SK-N-SH (cell line): ENCODE results near the gene FFAR3. TPM values are rescaled to one million over a fixed set of nuclear protein-coding genes. Genes with fewer than 3 reads are reported as not detected.

Experiments
- CTCF ChIA-PET: fragments of 300-600, 350-600 bp; formaldehyde crosslinking; extraction: SDS; loops from one replicate; lab custom pipeline; 2021; lab: Yijun Ruan, JAX
- POLR2A ChIA-PET: fragments of 350-600 bp; sonication (Branson Sonifier 250); formaldehyde crosslinking; extraction: SDS; loops from one replicate; lab custom pipeline; 2020; ENCODE audit warnings: antibody characterized with exemption, inconsistent platforms; lab: Yijun Ruan, JAX
- DNase-seq: peaks from one replicate; pipeline ENCODE4 v3.0.0; 2012
- H2AFZ ChIP-seq: fragments of 200-600 bp; sonication (generic); 2 replicates; pipeline ENCODE4 v1.8.1; 2016; ENCODE audit warnings: antibody characterized with exemption, mild to moderate bottlenecking, low read depth
- H3F3A ChIP-seq: fragments of 200-600 bp; sonication (generic); replicated peaks from 2 replicates; pipeline ENCODE3; 2016; ENCODE audit warnings: antibody characterized with exemption, mild to moderate bottlenecking; ENCODE audit not compliant: insufficient read depth
- H3K27ac ChIP-seq, 2 experiments: fragments of 200-500 bp in 1 of 2; fragments of 200-600 bp in 1 of 2; sonication (Bioruptor generic) in 1 of 2; sonication (generic), shearing (Covaris generic) in 1 of 2; 2 replicates each; pipeline versions ENCODE4 v1.5.1 to v1.6.1; 2014 to 2016; ENCODE audit warnings: low read depth in 2 of 2, inconsistent platforms in 1 of 2, low read length in 1 of 2, mild to moderate bottlenecking in 1 of 2, mixed read lengths in 1 of 2
- H3K27me3 ChIP-seq: fragments of 200-600 bp; sonication (generic), shearing (Covaris generic); 2 replicates; pipeline ENCODE4 v1.6.1; 2016; ENCODE audit warnings: mixed run types; ENCODE audit not compliant: insufficient read depth
- H3K36me3 ChIP-seq, 2 experiments: fragments of 200-500 bp in 1 of 2; fragments of 200-600 bp in 1 of 2; sonication (Bioruptor generic) in 1 of 2; sonication (generic) in 1 of 2; replicated peaks in 1 of 2; 2 replicates each; pipeline versions ENCODE3 to v1.5.1; 2014 to 2016; ENCODE audit warnings: low read length in 1 of 2, mild to moderate bottlenecking in 1 of 2; ENCODE audit not compliant: insufficient read depth in 2 of 2, control insufficient read depth in 1 of 2
- H3K4me1 ChIP-seq, 2 experiments: fragments of 200-500 bp in 1 of 2; fragments of 200-600 bp in 1 of 2; sonication (Bioruptor generic) in 1 of 2; sonication (generic), shearing (Covaris generic) in 1 of 2; 2 replicates each; pipeline versions ENCODE4 v1.5.1 to v1.6.1; 2014 to 2016; ENCODE audit warnings: low read depth in 1 of 2, low read length in 1 of 2, mixed run types in 1 of 2; ENCODE audit not compliant: insufficient read depth in 2 of 2, control insufficient read depth in 1 of 2
- H3K4me2 ChIP-seq: fragments of 200-600 bp; sonication (generic), shearing (Covaris generic); 2 replicates; pipeline ENCODE4 v1.6.1; 2017; ENCODE audit warnings: mixed run types
- H3K4me3 ChIP-seq, 2 experiments: fragments of 200-500 bp in 1 of 2; fragments of 200-600 bp in 1 of 2; sonication (Bioruptor generic) in 1 of 2; sonication (generic), shearing (Covaris generic) in 1 of 2; 2 replicates each; pipeline versions ENCODE4 v1.5.1 to v1.8.1; 2014 to 2016; ENCODE audit warnings: low read depth in 2 of 2, inconsistent platforms in 1 of 2, low read length in 1 of 2, mild to moderate bottlenecking in 1 of 2, mixed read lengths in 1 of 2, moderate library complexity in 1 of 2
- H3K79me2 ChIP-seq: fragments of 200-600 bp; sonication (generic); 2 replicates; pipeline ENCODE4 v1.8.1; 2017; ENCODE audit warnings: mild to moderate bottlenecking; ENCODE audit not compliant: insufficient read depth
- H3K9ac ChIP-seq: fragments of 200-600 bp; sonication (generic); 2 replicates; pipeline ENCODE4 v1.6.1; 2017; ENCODE audit warnings: mixed run types
- H3K9me2 ChIP-seq: fragments of 200-600 bp; sonication (generic); 2 replicates; pipeline ENCODE4 v1.6.1; 2017; ENCODE audit warnings: mixed run types
- H3K9me3 ChIP-seq: fragments of 200-600 bp; sonication (generic); 2 replicates; pipeline ENCODE4 v1.6.1; 2017; ENCODE audit warnings: mixed run types, mild to moderate bottlenecking, moderate library complexity
- H4K20me1 ChIP-seq: fragments of 200-600 bp; sonication (generic); 2 replicates; pipeline ENCODE4 v1.6.1; 2017; ENCODE audit warnings: mild to moderate bottlenecking, mixed run types; ENCODE audit not compliant: insufficient read depth
- CHD2 ChIP-seq: fragments of 150-350 bp; IDR thresholded peaks from 2 replicates; pipeline ENCODE4 v1.6.1; 2018; ENCODE audit warnings: low read length; ENCODE audit not compliant: partially characterized antibody
- EP300 ChIP-seq, 2 experiments: IDR thresholded peaks; 2 replicates each; pipeline versions ENCODE4 v1.4.0 to v1.6.1; 2012; ENCODE audit warnings: borderline replicate concordance in 1 of 2, low read depth in 1 of 2, low read length in 1 of 2
- FOXJ3 ChIP-seq: sonication (generic); formaldehyde crosslinking; IDR thresholded peaks from 2 replicates; pipeline ENCODE4 v1.5.1; 2020; ENCODE audit warnings: mild to moderate bottlenecking, missing genetic modification reagents
- GATA2 ChIP-seq: sonication (generic); formaldehyde crosslinking; IDR thresholded peaks from 2 replicates; pipeline ENCODE4 v1.5.0; 2020; ENCODE audit warnings: mild to moderate bottlenecking, missing genetic modification reagents
- JUND ChIP-seq: IDR thresholded peaks from 2 replicates; pipeline ENCODE4 v1.4.0; 2012
- MAX ChIP-seq: IDR thresholded peaks from 2 replicates; pipeline ENCODE4 v1.4.0; 2012; ENCODE audit warnings: low read depth
- NFIC ChIP-seq: IDR thresholded peaks from 2 replicates; pipeline ENCODE4 v1.4.0; 2012; ENCODE audit warnings: borderline replicate concordance
- NRF1 ChIP-seq: IDR thresholded peaks from 2 replicates; pipeline ENCODE4 v1.6.1; 2012; ENCODE audit warnings: low read depth, mild to moderate bottlenecking, low read length
- PBX3 ChIP-seq: IDR thresholded peaks from 2 replicates; pipeline ENCODE4; 2012
- POLR2AphosphoS5 ChIP-seq: IDR thresholded peaks from 2 replicates; pipeline ENCODE4 v1.6.1; 2012; ENCODE audit warnings: low read depth, low read length
- RAD21 ChIP-seq: IDR thresholded peaks from 2 replicates; pipeline ENCODE4 v1.6.1; 2012; ENCODE audit warnings: mild to moderate bottlenecking, low read length
- RCOR1 ChIP-seq: fragments of 150-350 bp; IDR thresholded peaks from 2 replicates; pipeline ENCODE4 v1.6.1; 2017; ENCODE audit warnings: antibody characterized with exemption, low read length
- RXRA ChIP-seq: IDR thresholded peaks from 2 replicates; pipeline ENCODE4 v1.4.0; 2012; ENCODE audit warnings: low read depth, mild to moderate bottlenecking, borderline replicate concordance
- SMC3 ChIP-seq: IDR thresholded peaks from 2 replicates; pipeline ENCODE4 v1.6.1; 2012; ENCODE audit warnings: low read depth, low read length, improper control_type of control experiment
- USF1 ChIP-seq: IDR thresholded peaks from 2 replicates; pipeline ENCODE4 v1.4.0; 2012; ENCODE audit warnings: low read depth, borderline replicate concordance
- YY1 ChIP-seq: IDR thresholded peaks from 2 replicates; pipeline ENCODE4 v1.4.0; 2012; ENCODE audit warnings: low read depth, mild to moderate bottlenecking
- polyA plus RNA-seq, 3 experiments: library from polyadenylated mRNA; depleted of rRNA; stranded (reverse); fragments of >200 nt; gene quantifications; 2 replicates each; pipeline ENCODE4 v1.2.3, GENCODE V29; 2012
- TF ChIP-seq, protein P1 (sequence below): IDR thresholded peaks from 2 replicates; pipeline ENCODE4 v1.4.0; 2012; ENCODE audit warnings: low read depth, borderline replicate concordance

Gene FFAR3
- polyA plus RNA-seq, 1 of the 3 experiments (the other 2 are of a cell fraction), result not detected

- peaks cover 22% of the 10 kb centered on the region for H3K27me3 ChIP-seq
- H2AFZ ChIP-seq, result no peak overlapping the region
- no peaks in the 10 kb centered on the region for H4K20me1 ChIP-seq
- no peaks in the 10 kb centered on the region for H3K9me3 ChIP-seq
- POLR2A ChIA-PET, result no interaction called here
- no peaks in the 10 kb centered on the region for H3K9me2 ChIP-seq
- no peak overlapping the region for H3K4me3 ChIP-seq
- no peaks in the 10 kb centered on the region for H3F3A ChIP-seq
- no peak for DNase-seq
- H3K9ac ChIP-seq, result no peak overlapping the region
- no peak for TF ChIP-seq FOXJ3 (CRISPR knock-in tag)
- TF ChIP-seq RCOR1, result no peak
- TF ChIP-seq PBX3, result no peak
- TF ChIP-seq YY1, result no peak
- TF ChIP-seq SMC3, result no peak
- TF ChIP-seq RXRA, result no peak
- TF ChIP-seq JUND, result no peak
- TF ChIP-seq RAD21, result no peak
- TF ChIP-seq POLR2AphosphoS5, result no peak
- TF ChIP-seq, protein P1, sequence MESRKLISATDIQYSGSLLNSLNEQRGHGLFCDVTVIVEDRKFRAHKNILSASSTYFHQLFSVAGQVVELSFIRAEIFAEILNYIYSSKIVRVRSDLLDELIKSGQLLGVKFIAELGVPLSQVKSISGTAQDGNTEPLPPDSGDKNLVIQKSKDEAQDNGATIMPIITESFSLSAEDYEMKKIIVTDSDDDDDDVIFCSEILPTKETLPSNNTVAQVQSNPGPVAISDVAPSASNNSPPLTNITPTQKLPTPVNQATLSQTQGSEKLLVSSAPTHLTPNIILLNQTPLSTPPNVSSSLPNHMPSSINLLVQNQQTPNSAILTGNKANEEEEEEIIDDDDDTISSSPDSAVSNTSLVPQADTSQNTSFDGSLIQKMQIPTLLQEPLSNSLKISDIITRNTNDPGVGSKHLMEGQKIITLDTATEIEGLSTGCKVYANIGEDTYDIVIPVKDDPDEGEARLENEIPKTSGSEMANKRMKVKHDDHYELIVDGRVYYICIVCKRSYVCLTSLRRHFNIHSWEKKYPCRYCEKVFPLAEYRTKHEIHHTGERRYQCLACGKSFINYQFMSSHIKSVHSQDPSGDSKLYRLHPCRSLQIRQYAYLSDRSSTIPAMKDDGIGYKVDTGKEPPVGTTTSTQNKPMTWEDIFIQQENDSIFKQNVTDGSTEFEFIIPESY, result no peak
- TF ChIP-seq NRF1, result no peak
- TF ChIP-seq MAX, result no peak
- no peak for TF ChIP-seq CHD2
- no peak for TF ChIP-seq NFIC
- no peak for TF ChIP-seq EP300 (IDR thresholded peaks at IDR 0.05; ENCODE audit: borderline replicate concordance in 1 of 2, low read depth in 1 of 2, low read length in 1 of 2)
- TF ChIP-seq GATA2 (CRISPR knock-in tag), result no peak
- no peak for TF ChIP-seq USF1
- TF ChIP-seq, all 33 proteins: peak for 0
- Histone ChIP-seq H3K4me1 (no peaks in the 10 kb centered on the region), H3K4me2 (no peak overlapping the region), H3K27ac (no peak overlapping the region), H3K79me2 (no peaks in the 10 kb centered on the region), H3K36me3 (no peaks in the 10 kb centered on the region)
- CTCF ChIA-PET, result interaction anchor here (1.1 kb wide), 1 partner anchor 17 kb away, joined by 3 read pairs; no protein-coding TSS in a partner anchor
These were observed 11.3 kb downstream of the FFAR3 start for GRCh38 chr19:35369522-35369921.
